Measurements from ENCODE around the gene STRBP. TPM values are rescaled to one million over a fixed set of nuclear protein-coding genes. Genes with fewer than 3 reads are reported as not detected.

Gene STRBP
- total and polyA plus RNA-seq, 9 donors, result 4.9 to 18.8 (median 11.2) TPM

DNA sequence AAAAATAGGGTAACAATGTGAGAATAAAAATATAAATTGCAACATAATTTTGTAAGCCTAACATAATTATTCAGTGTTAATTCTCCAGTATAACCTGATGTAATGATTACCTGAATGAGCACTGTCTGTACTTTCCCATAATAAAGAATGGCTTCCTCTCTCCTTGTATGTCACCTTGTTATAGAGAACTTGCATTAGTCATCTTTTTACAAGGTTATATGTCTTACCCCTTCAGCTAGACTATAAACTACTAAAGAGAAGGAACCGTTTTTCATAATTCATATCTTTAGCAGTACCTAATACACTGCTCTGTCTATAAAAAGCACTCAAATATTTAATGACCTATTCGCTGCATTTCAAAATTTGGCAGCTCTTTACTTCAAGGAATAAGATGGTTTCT is 19.8 kb downstream of the STRBP start:
- WGBS, 3 donors, result 78 to 84% (median 82%) methylated on average over 2 of the region's 2 CpGs
- H3K27ac ChIP-seq, result no peak overlapping the region
- TF ChIP-seq, protein P1, sequence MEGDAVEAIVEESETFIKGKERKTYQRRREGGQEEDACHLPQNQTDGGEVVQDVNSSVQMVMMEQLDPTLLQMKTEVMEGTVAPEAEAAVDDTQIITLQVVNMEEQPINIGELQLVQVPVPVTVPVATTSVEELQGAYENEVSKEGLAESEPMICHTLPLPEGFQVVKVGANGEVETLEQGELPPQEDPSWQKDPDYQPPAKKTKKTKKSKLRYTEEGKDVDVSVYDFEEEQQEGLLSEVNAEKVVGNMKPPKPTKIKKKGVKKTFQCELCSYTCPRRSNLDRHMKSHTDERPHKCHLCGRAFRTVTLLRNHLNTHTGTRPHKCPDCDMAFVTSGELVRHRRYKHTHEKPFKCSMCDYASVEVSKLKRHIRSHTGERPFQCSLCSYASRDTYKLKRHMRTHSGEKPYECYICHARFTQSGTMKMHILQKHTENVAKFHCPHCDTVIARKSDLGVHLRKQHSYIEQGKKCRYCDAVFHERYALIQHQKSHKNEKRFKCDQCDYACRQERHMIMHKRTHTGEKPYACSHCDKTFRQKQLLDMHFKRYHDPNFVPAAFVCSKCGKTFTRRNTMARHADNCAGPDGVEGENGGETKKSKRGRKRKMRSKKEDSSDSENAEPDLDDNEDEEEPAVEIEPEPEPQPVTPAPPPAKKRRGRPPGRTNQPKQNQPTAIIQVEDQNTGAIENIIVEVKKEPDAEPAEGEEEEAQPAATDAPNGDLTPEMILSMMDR (IDR thresholded peaks at IDR 0.05), result no peak
- no peak for TF ChIP-seq POLR2A (IDR thresholded peaks at IDR 0.05)
- TF ChIP-seq EP300 (IDR thresholded peaks at IDR 0.05), result no peak
- no peak overlapping the region for H3K4me3 ChIP-seq
- H3K9me3 ChIP-seq, result no peaks in the 10 kb centered on the region
- no peaks in the 10 kb centered on the region for H3K36me3 ChIP-seq
- intact Hi-C loops (cut with DNase I), result no loop called here
- H3K27me3 ChIP-seq, result no peaks in the 10 kb centered on the region
- no peak for DNase-seq
- no peaks in the 10 kb centered on the region for H3K4me1 ChIP-seq (ENCODE audit: insufficient read depth)

GRCh38 chr9:123246534-123246933 is 21.9 kb downstream of the STRBP start:
- H3K4me1 ChIP-seq (ENCODE audit: insufficient read depth), result no peaks in the 10 kb centered on the region
- H3K36me3 ChIP-seq, result no peaks in the 10 kb centered on the region
- no peaks in the 10 kb centered on the region for H3K27me3 ChIP-seq
- no peaks in the 10 kb centered on the region for H3K9me3 ChIP-seq
- H3K4me3 ChIP-seq, result no peak overlapping the region
- intact Hi-C loops (cut with DNase I), result no loop called here
- no peak for DNase-seq
- no peak overlapping the region for H3K27ac ChIP-seq
- TF ChIP-seq, protein P1 (IDR thresholded peaks at IDR 0.05), result no peak
- no peak for TF ChIP-seq EP300 (IDR thresholded peaks at IDR 0.05)
- TF ChIP-seq POLR2A (IDR thresholded peaks at IDR 0.05), result no peak

- DNase-seq, result no peak
- 96 to 100% (median 98%) methylated on average over 1 of the region's 1 CpG for WGBS, 3 donors
- Histone ChIP-seq H3K4me3 (no peak overlapping the region), H3K36me3 (no peaks in the 10 kb centered on the region), H3K4me1 (ENCODE audit: insufficient read depth) (no peaks in the 10 kb centered on the region), H3K9me3 (no peaks in the 10 kb centered on the region), H3K27me3 (no peaks in the 10 kb centered on the region), H3K27ac (no peak overlapping the region)
- intact Hi-C loops (cut with DNase I), result no loop called here
- TF ChIP-seq POLR2A (IDR thresholded peaks at IDR 0.05) (no peak), EP300 (IDR thresholded peaks at IDR 0.05) (no peak)
- TF ChIP-seq, protein P1 (IDR thresholded peaks at IDR 0.05), result no peak
Observed at GRCh38 chr9:123239726-123240125, 28.7 kb downstream of the STRBP start.

DNA sequence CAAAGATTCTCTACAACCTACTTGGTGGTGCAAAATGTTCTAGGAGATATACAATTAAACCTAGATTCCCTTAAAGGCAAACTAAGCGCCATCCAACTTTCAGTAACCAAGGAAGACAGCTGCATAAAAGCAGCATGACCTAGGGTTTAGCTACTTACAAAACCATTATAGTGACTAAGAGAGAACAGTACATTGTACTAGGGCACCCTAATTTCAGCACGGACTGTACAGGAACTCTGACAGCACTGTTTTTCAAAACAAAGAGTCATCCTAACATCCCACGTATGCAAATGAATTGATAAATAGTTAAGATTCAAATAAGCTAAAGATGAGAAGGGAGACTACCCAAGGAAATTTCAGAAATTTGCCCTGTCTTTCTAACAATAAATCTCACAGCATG is 30.0 kb downstream of the STRBP start:
- WGBS, 3 donors, result 35 to 41% (median 39%) methylated on average over 3 of the region's 3 CpGs
- Histone ChIP-seq H3K27ac (no peak overlapping the region), H3K36me3 (no peaks in the 10 kb centered on the region), H3K27me3 (no peaks in the 10 kb centered on the region), H3K4me1 (ENCODE audit: insufficient read depth) (no peaks in the 10 kb centered on the region), H3K4me3 (no peak overlapping the region), H3K9me3 (no peaks in the 10 kb centered on the region)
- TF ChIP-seq POLR2A (IDR thresholded peaks at IDR 0.05), result no peak
- TF ChIP-seq, protein P1 (IDR thresholded peaks at IDR 0.05), result no peak
- no peak for TF ChIP-seq EP300 (IDR thresholded peaks at IDR 0.05)
- intact Hi-C loops (cut with DNase I), result no loop called here
- DNase-seq, result no peak

GRCh38 chr9:123237220-123237619 is 31.2 kb downstream of the STRBP start:
- intact Hi-C loops (cut with DNase I), result no loop called here
- H3K4me1 ChIP-seq (ENCODE audit: insufficient read depth), result no peaks in the 10 kb centered on the region
- TF ChIP-seq POLR2A (IDR thresholded peaks at IDR 0.05) (no peak), EP300 (IDR thresholded peaks at IDR 0.05) (no peak)
- TF ChIP-seq, protein P1 (IDR thresholded peaks at IDR 0.05), result no peak
- no peaks in the 10 kb centered on the region for H3K36me3 ChIP-seq
- no peak for DNase-seq
- H3K9me3 ChIP-seq, result no peaks in the 10 kb centered on the region
- H3K27me3 ChIP-seq, result no peaks in the 10 kb centered on the region
- 93 to 99% (median 96%) methylated on average over 2 of the region's 2 CpGs for WGBS, 3 donors
- no peak overlapping the region for H3K4me3 ChIP-seq
- H3K27ac ChIP-seq, result no peak overlapping the region
